Uterus (tissue), 2 donors: ENCODE data around the gene CACNA2D2.

Experiments used
- POLR2A ChIP-seq, 2 donors: fragments of 450-650 bp; IDR thresholded peaks; one replicate each; pipeline ENCODE4 v1.6.1; 2016; ENCODE audit warnings: antibody characterized with exemption in 2 of 2, mild to moderate bottlenecking in 1 of 2, moderate library complexity in 1 of 2
- TF ChIP-seq, protein P1 (sequence below), 4 experiments: fragments of 200-600 bp in 2 of 4; fragments of 450-650 bp in 2 of 4; sonication (generic) in 2 of 4; IDR thresholded peaks; one replicate each; pipeline ENCODE4 v1.5.1; 2016 to 2019; ENCODE audit warnings: antibody characterized with exemption in 4 of 4, mild to moderate bottlenecking in 2 of 4, moderate library complexity in 1 of 4

DNA sequence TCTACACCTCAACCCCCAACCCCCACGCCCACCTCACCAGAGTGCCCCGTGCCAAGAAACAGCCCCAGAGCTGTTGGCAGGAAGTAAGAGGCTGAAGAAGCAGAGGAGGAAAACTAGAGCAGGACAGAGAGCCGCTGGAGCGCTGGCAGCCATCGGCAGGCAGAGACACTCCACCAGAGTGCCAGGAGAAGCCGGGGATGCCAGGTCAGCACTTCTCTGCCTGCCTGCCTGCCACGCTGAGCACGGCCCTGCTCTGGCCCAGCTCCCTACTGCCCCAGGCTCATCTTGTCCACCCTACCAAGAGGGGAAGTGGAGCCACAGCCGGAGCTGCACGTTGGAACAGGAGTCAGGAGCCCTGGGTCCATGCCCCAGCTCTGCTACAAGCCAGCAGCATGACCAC is 29.7 kb downstream of the CACNA2D2 start:
- TF ChIP-seq, protein P1, sequence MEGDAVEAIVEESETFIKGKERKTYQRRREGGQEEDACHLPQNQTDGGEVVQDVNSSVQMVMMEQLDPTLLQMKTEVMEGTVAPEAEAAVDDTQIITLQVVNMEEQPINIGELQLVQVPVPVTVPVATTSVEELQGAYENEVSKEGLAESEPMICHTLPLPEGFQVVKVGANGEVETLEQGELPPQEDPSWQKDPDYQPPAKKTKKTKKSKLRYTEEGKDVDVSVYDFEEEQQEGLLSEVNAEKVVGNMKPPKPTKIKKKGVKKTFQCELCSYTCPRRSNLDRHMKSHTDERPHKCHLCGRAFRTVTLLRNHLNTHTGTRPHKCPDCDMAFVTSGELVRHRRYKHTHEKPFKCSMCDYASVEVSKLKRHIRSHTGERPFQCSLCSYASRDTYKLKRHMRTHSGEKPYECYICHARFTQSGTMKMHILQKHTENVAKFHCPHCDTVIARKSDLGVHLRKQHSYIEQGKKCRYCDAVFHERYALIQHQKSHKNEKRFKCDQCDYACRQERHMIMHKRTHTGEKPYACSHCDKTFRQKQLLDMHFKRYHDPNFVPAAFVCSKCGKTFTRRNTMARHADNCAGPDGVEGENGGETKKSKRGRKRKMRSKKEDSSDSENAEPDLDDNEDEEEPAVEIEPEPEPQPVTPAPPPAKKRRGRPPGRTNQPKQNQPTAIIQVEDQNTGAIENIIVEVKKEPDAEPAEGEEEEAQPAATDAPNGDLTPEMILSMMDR (IDR thresholded peaks at IDR 0.05) = no peak
- no peak for TF ChIP-seq POLR2A (IDR thresholded peaks at IDR 0.05)
